ENCODE data around the gene BANK1. TPM values are rescaled to one million over a fixed set of nuclear protein-coding genes. Genes with fewer than 3 reads are reported as not detected.

The BANK1 gene
- polyA plus RNA-seq, 1 donor from 2014 or later, result not detected

- no peak overlapping the region for H3K9ac ChIP-seq (ENCODE audit: low read length)
- H3F3A ChIP-seq (ENCODE audit: insufficient read depth, low read length, poor library complexity, severe bottlenecking), result no peaks in the 10 kb centered on the region
- no peak for TF ChIP-seq REST (IDR thresholded peaks at IDR 0.05; ENCODE audit: borderline replicate concordance)
- no peak for TF ChIP-seq POLR2AphosphoS5 (IDR thresholded peaks at IDR 0.05)
- TF ChIP-seq EZH2 (IDR thresholded peaks at IDR 0.05; ENCODE audit: borderline replicate concordance, insufficient read depth, low read length, poor library complexity, severe bottlenecking), result no peak
- TF ChIP-seq SMC3 (conservative IDR thresholded peaks at IDR 0.05; ENCODE audit: poor library complexity), result no peak
- no peak for TF ChIP-seq RAD21 (conservative IDR thresholded peaks at IDR 0.05)
- H3K27ac ChIP-seq (ENCODE audit: low read length), result no peak overlapping the region
- H4K20me1 ChIP-seq (ENCODE audit: insufficient read depth), result no peaks in the 10 kb centered on the region
- H3K27me3 ChIP-seq (ENCODE audit: insufficient read depth, low read depth, low read length), result no peaks in the 10 kb centered on the region
- no peaks in the 10 kb centered on the region for H3K36me3 ChIP-seq (ENCODE audit: insufficient read depth, low read length)
- H3K4me2 ChIP-seq (ENCODE audit: low read length), result no peak overlapping the region
- H3K4me3 ChIP-seq (ENCODE audit: low read length), result no peak overlapping the region
- H3K9me2 ChIP-seq (ENCODE audit: insufficient read depth, low read length), result no peaks in the 10 kb centered on the region
- no peaks in the 10 kb centered on the region for H3K9me3 ChIP-seq (ENCODE audit: low read length)
- H3K79me2 ChIP-seq (replicated peaks; ENCODE audit: insufficient read depth, low read length), result no peaks in the 10 kb centered on the region
- H2AFZ ChIP-seq (ENCODE audit: low read depth, low read length), result no peak overlapping the region
Measured at GRCh38 chr4:101843054-101843453, 52.5 kb downstream of the BANK1 start.

GRCh38 chr4:101846550-101846949, 56.0 kb downstream of the BANK1 start:
- TF ChIP-seq EZH2 (IDR thresholded peaks at IDR 0.05; ENCODE audit: borderline replicate concordance, insufficient read depth, low read length, poor library complexity, severe bottlenecking), result no peak
- no peak for TF ChIP-seq CTCF (IDR thresholded peaks at IDR 0.05; ENCODE audit: poor library complexity, severe bottlenecking)
- no peak for TF ChIP-seq TAF1 (IDR thresholded peaks at IDR 0.05; ENCODE audit: low read depth)
- TF ChIP-seq REST (IDR thresholded peaks at IDR 0.05; ENCODE audit: borderline replicate concordance), result no peak
- TF ChIP-seq SMC3 (conservative IDR thresholded peaks at IDR 0.05; ENCODE audit: poor library complexity), result no peak
- TF ChIP-seq EP300 (conservative IDR thresholded peaks at IDR 0.05; ENCODE audit: poor library complexity, severe bottlenecking), result no peak
- TF ChIP-seq MXI1 (conservative IDR thresholded peaks at IDR 0.05; ENCODE audit: poor library complexity, severe bottlenecking), result no peak
- Histone ChIP-seq H2AFZ (ENCODE audit: low read depth, low read length) (no peak overlapping the region), H3K4me3 (ENCODE audit: low read length) (no peak overlapping the region), H3K9me2 (ENCODE audit: insufficient read depth, low read length) (no peaks in the 10 kb centered on the region), H3F3A (ENCODE audit: insufficient read depth, low read length, poor library complexity, severe bottlenecking) (no peaks in the 10 kb centered on the region), H3K9ac (ENCODE audit: low read length) (no peak overlapping the region), H3K36me3 (ENCODE audit: insufficient read depth, low read length) (no peaks in the 10 kb centered on the region), H3K79me2 (replicated peaks; ENCODE audit: insufficient read depth, low read length) (no peaks in the 10 kb centered on the region), H3K27me3 (ENCODE audit: insufficient read depth, low read depth, low read length) (no peaks in the 10 kb centered on the region), H3K4me2 (ENCODE audit: low read length) (no peak overlapping the region), H3K9me3 (ENCODE audit: low read length) (no peaks in the 10 kb centered on the region), H3K27ac (ENCODE audit: low read length) (no peak overlapping the region), H4K20me1 (ENCODE audit: insufficient read depth) (no peaks in the 10 kb centered on the region)
